Measurements from ENCODE around the gene TATDN2.

- TF ChIP-seq CTCF (conservative IDR thresholded peaks at IDR 0.05; ENCODE audit: low read length) (no peak), EZH2phosphoT487 (IDR thresholded peaks at IDR 0.05; ENCODE audit: borderline replicate concordance, low read depth, low read length) (no peak)
Observed at GRCh38 chr3:10304905-10305304, 56.6 kb downstream of the TATDN2 start.
